MV-4-11 (cell line): Measurements from ENCODE around the gene MAGI2.
A peak's percentile ranks its signal among the peaks of the same experiment; 100 is the strongest.

Source experiments
- DNase-seq: peaks from one replicate; lab custom pipeline; 2025; lab: John Stamatoyannopoulos, UW

The MAGI2 gene

DNA sequence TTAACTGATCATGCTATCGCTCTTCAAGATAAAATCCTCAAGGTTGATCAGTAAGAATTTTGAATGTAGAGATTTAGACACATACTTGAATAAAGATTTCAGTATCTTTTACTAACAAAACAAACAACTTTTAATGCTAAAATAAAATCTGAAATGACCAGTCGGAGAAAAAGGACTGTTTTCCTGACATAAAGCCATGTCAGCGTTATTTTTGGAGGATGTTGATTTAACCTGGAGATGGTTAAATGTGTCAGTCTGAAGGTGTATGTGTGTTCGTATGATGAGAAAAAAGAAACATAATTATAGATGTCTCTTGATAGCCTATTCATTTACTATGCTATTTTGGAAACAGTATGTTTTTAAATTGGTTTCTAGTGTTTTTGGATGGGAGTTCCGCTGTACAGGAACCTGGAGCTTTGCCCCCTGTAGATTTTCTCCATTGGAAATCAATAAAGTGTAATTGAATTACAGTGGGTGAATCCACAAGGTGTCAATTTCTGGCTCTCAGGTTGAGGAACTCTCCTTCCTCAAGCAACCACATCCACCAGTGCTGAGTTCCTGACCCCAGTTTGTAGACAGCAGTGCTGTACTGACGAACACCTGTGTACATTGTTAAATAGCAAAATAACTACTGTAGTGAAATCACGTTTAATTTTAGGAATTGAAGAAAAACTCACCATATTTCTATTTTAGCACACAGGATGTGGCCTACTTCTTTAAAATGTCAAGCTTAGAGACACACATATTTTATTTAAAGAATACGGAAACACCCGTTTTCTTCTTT, 670.1 kb downstream of the MAGI2 start:
- no peak for DNase-seq

- no peak for DNase-seq
Observed at GRCh38 chr7:78780560-78780959, 672.9 kb downstream of the MAGI2 start.

DNA sequence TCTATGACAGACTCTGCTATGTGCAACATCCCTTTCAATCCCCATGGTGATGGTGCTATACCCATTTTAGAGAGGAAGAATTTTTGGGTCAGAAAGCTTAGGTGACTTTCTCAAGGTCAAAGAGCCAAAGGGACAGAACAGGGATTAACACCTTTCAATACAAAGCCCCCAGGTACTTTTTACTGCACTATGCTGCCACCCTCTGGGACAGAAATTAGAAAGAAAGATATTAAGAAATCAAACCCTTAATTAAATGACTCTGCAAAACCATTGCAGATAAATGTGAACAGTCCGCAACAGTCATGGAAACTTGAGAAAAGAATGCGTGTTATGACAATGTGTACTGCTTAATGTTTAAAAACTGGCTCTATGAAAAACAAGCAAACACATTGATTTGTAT, 673.7 kb downstream of the MAGI2 start:
- DNase-seq = no peak

DNA sequence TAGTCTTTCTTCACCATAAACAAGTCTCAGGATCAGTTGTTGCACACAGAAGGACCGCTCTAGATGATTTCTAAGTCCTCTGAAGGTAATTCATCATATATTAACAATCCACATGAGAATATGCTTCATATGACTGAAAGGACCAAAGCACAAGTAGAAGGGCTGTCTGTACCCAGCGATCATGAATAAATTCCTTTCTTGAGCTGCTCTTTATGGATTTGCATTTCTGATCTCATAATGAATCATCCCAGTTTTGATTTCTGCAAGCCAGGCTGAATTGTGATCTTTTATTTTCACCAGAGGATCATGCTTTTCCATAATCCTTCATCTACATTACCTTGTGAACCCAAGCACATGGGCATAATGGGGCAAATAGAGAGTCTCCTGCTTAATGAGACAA, 675.6 kb downstream of the MAGI2 start:
- no peak for DNase-seq

DNA sequence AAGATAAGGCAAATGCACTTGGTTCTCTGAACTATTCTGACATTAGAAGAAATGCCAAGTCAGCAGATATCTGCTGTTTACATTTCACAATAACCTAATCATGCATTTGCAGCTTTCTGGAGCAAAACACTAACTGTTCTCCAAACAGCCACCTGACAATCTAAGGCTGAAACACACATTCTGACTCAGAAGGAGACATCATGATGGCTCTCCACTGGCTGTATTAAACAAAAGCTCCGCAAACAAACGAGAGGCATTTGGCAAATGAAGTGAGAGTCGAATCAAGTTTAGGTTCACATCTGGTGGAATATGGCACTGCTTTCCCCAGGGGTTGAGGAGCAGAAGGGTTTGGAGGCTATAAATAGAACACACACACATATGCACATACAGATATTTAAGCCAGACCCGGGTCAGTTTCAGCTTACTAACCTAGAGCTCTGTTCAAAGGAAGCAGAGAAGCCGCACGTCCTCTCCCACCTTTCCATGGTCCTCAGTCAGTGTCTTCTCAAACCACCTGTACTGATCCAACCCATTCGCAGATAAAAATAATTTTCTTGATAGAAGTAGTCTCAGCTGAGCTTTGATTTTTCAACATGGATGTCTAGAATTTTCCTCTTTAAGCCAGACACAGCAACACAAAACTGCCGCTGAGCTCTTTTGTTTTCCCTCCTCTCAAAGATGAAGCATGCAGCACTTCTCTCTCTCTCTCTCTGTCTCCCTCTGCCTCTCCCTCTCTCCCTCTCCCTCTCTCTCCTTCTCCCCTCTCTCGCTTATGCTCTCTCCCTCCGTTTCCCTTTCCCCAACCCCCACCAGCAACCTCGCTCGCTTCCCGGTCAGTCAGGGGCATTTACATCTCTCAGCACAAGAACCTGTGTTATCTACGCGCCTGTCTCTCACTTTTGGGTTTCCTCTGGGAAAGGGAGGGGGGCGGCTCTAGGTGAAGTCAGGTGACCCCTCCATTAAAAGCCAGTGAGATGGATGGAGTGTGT, 682.8 kb downstream of the MAGI2 start:
- no peak for DNase-seq

DNA sequence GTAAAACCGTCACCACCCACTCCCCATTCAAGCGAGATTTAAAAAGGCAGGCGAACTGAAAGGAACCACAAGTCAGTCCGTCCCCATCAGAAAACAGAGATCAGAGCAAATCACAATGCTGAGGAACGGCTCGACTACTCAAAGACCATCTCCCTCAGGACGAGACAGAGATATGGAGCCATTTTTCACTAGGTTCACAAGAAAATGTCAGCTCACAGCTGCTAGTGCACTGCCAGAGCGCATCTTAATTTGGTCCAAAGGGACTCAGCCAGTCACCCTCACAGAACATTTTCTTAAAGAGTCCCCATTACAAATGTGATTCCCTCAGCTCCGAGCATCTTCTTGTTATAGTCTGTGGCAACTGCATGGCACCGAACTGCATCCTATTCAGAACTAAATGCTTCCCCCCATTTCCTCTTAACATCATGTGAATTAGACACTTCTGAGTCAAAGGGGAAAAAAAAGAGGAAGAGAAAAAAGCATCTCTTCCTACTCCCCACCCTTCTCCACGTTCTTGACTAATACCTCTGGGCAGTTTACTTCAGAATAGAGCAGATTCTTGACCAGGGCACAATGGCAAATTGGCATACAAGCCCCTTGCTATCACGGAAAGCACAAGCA, 683.9 kb downstream of the MAGI2 start:
- DNase-seq = peak; percentile 81

DNA sequence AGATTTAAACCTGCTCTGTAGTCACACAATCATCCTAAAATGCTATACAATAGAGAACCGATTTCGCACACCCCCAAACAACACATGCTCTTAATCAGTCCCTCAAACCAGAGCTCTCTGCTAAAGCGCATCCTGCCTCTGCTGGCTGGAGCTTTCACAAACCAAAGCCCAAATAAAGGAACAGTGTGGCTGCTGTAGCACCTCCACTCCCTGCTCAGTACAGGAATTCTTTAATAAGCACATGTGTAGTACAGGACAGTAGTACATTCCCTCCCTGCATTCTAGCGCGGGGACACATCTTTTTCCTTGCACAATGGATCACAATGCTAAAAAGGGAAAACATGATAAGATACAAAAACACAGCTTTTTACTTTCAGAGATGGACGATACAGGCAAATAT, 684.6 kb downstream of the MAGI2 start:
- no peak for DNase-seq

DNA sequence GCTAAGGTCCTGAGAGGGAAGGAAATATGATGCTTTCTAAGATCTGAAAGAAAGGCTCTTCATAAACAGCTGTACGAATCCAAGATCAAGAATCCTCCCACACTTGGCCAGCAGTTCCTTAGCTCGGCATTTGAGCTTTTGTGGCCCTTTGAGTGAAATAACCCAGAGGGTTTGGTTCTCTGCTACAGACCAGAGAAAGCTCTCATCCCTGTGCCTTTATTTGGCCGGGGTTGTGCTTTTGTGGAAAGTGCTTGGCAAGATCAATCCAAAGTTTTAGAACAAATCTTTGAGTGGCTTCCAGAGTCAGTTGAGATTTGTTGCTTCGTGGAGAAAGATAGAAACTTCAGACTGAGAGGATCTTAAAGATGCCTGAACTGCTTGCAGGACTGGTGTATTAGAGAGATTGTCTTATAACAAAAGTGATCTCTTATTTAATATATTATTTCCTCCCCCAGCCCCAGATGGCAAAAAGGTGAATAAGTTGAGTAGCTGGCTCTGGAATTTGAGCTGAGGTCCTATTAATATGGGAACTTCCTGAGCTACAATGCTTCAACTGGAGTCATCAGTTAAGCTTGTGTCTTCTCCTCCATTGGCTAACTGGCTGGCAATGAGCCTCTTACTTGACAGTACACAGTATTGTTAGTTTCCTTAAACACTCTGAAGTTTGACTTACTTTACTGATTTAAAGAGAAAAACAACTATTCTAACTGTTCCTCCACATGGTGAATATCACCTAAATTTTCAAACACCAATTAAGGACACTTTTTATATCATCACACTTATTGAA, 687.3 kb downstream of the MAGI2 start:
- DNase-seq = no peak

- DNase-seq = no peak
Observed at GRCh38 chr7:78764571-78764970, 688.9 kb downstream of the MAGI2 start.

- DNase-seq = no peak
Observed at GRCh38 chr7:78762625-78763024, 690.8 kb downstream of the MAGI2 start.

GRCh38 chr7:78760620-78761355, 692.7 kb downstream of the MAGI2 start:
- DNase-seq = no peak

- DNase-seq = no peak
Observed at GRCh38 chr7:78752554-78752953, 700.9 kb downstream of the MAGI2 start.

DNA sequence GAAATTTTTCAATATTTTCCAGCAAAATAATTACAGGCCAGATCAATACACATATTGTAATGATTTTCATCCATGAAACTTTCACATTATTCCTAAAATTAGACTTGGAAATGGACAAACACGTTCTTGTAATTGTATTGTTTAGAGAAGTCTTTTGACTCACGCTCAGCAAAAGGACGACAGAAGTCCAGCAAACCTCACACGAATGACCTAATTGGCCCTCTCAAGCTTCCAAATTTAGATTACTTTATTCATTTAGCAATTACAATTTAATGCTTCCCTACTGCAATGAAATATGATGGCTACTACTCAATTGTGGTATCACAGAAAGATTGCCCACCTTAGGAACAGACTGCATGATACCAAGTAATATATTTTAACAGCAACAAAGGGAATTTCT, 702.2 kb downstream of the MAGI2 start:
- DNase-seq = no peak

DNA sequence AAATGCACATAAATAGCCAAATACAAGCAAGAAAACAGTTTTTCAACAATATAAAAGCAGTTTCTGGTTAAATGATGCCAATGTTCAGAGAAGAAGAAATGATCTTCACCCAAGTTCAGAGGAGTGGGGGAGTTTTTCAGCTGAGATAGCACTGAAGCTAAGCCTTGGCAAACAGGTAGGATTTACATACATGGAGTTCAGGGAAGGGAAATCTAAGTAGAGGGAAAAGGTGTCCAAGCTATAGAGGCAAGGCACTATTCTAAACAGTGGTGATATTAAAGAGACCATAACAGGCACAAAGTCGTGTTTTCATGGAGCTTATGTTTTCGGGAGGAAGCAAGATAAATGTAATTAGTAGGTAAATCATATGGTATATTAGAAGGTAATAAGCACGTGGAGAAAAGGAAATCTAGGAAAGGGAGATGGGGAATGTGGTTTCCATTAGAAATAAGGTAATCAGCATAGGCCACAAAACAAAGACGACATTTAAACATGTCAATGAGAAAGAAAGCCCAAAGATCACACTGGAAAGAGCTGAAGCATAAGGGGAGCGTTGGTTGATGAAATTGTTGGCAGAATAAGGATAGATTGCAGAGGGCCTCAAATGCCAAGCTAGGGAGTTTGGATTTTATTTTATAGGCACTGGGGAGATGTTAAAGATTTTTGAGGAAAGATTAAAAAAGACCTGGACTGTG, 704.3 kb downstream of the MAGI2 start:
- DNase-seq = no peak

GRCh38 chr7:78747592-78747991, 705.9 kb downstream of the MAGI2 start:
- no peak for DNase-seq

GRCh38 chr7:78746301-78746700, 707.2 kb downstream of the MAGI2 start:
- no peak for DNase-seq

- DNase-seq = no peak
Observed at GRCh38 chr7:78742694-78743093, 710.8 kb downstream of the MAGI2 start.

DNA sequence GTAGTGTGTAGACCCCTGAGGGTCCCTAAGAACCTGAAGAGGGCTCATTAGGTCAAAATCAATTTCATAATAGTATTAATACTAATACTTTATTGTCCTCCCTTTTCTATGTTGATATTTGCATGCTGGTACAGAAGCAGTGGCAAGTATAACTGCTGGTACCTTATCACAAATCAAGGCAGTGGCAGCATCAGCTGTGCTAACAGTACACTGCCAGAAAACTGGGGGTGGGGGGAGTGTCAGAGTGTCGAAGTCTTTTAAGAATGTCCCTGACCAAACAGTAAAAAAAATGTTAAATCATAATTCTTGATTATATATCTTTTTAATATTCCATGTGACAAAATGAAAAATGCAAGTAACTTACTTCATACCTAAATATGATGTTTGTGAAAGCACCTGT, 716.9 kb downstream of the MAGI2 start:
- DNase-seq = no peak

- DNase-seq = no peak
Observed at GRCh38 chr7:78734626-78735025, 718.8 kb downstream of the MAGI2 start.

- DNase-seq = no peak
Observed at GRCh38 chr7:78720066-78720465, 733.4 kb downstream of the MAGI2 start.

GRCh38 chr7:78718212-78718611, 735.3 kb downstream of the MAGI2 start:
- no peak for DNase-seq
